GM21576 (cell line): ENCODE results near the gene NELFCD.
A peak's percentile ranks its signal among the peaks of the same experiment; 100 is the strongest.

ENCODE experiments used
- ATAC-seq: cut with Tn5 transposase; IDR thresholded peaks from one replicate; pipeline ENCODE4 v1.9.1; 2021; ENCODE audit warnings: mild to moderate bottlenecking, moderate library complexity; ENCODE audit not compliant: unreplicated experiment

NELFCD gene

DNA sequence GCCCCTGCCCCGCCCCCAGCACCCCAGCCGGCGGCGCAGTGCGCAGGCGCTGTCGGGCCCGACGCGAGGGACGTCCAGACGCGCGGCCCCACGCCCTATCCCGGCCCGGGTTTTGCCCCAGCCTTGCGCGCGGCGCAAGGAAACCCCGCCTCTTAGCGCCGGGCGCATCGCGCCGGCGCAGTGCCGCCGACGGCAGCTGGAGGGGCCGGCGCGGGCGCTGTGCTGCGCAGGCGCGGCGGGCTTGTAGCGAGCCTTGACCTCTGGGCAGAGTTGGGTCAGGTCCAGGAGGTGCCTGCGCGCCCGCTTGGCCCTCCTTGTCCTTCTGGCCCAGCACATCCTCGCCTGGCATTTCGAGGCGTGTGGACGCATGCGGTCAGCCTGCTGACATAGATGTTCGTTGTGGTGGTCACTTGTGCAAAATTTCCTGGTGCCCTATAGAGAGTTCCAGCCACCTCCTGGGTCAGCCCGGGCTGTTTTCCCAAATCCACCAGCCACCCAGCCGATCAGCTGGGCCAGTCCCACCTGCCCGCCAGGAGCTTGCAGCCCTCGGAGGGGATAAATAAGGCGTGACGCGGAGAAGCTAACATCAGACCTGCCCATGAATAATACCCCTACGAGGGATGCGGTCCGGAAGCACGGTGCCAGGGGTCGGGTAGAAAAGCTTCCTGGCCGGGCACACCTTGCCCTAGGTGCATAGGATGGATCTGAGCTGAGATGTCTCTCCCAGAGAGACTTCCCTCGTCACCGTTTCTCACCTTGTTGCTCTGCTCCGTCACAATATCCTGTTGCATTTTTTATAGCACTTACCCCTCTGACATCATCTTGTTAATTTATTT is 62.0 kb downstream of the NELFCD start:
- ATAC-seq = peak; percentile 85

DNA sequence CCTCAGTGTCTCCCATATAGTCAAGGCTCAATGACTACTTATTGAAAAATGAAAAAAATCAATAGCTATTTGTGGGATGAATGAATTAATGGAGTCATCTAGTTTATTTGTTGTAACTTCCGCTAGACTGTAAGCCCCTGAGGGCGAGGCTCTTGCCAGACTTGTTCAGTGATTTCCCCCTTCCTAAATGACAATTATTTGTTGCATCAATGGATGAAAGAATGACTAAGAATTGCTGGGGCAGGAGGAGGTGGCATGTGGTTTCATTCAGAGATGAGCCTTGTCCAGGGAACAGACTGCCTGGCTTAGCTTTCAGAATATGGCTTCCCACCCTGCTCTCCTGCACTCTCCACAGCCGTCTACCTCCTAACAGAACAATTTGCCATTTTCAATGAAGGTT is 62.6 kb downstream of the NELFCD start:
- ATAC-seq = no peak

DNA sequence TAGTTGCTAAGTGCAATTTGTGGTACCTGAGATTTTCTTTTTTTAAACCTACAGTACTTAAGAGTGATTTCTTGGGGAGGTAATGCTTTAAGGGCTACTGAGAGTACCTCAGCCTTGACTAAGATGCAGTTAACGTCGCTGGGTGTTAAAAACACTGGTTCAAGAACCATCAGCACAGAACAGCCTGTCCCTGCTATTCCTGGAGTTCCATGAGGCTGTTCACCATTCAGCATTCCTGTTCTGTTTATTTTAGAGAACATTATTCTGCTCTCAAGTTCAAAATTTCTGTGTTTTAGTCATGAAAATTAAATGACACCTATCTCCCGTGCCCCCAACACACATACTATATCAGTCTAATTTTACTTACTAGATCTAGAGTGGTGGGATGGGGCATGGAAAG is 63.2 kb downstream of the NELFCD start:
- ATAC-seq = no peak
